ENCODE data around the gene CCDC30.

DNA sequence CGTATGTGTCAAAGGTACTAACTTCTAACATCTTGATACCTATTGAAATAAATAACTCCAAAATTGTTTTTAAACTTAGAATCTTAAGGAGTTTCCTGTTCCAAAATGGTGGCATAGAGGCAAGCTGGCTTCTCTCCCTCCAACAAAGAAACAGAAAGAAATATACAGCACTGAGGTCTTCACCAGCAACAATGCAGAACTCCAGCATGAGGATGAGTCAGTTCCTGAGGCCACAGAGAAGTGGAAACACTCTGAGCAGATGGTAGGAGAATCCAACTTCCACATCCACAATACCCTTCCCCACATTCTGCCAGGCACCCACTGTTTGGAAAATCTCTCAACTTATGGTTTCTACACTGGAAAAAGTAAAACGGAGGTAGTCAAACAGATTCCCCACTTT, 183.0 kb downstream of the CCDC30 start:
- TF ChIP-seq CTCF (IDR thresholded peaks at IDR 0.05; ENCODE audit: low read length), result no peak
- no peak for TF ChIP-seq EZH2 (IDR thresholded peaks at IDR 0.05; ENCODE audit: borderline replicate concordance, low read length)

Data from OCI-LY1 (cell line).